GM23338 (cell line): Measurements from ENCODE around the gene NFKB2. TPM values are rescaled to one million over a fixed set of nuclear protein-coding genes. Genes with fewer than 3 reads are reported as not detected.

Experiments used
- ATAC-seq: fragments of 200-7000 bp; cut with Tn5 transposase; 3 replicates; pipeline ENCODE4 v1.9.1; 2020
- DNase-seq: peaks from one replicate; pipeline ENCODE4 v3.0.0-alpha.2; 2015; ENCODE audit warnings: low spot score
- H2AFZ ChIP-seq: fragments of 200-600 bp; sonication (generic); 2 replicates; pipeline ENCODE4 v1.8.0; 2016; ENCODE audit warnings: antibody characterized with exemption, mild to moderate bottlenecking, moderate library complexity
- H3F3A ChIP-seq: fragments of 200-600 bp; sonication (generic); replicated peaks from 2 replicates; pipeline ENCODE4 v1.8.0; 2017; ENCODE audit warnings: antibody characterized with exemption, mixed run types, low read depth
- H3K27ac ChIP-seq: fragments of 200-600 bp; sonication (generic); 2 replicates; pipeline ENCODE4 v1.6.1; 2016; ENCODE audit warnings: low read depth
- H3K27me3 ChIP-seq: fragments of 200-600 bp; sonication (generic); 2 replicates; pipeline ENCODE4 v1.8.0; 2016; ENCODE audit warnings: mild to moderate bottlenecking, mixed run types, moderate library complexity; ENCODE audit not compliant: insufficient read depth
- H3K36me3 ChIP-seq: fragments of 200-600 bp; sonication (generic); 2 replicates; pipeline ENCODE4 v1.8.0; 2016; ENCODE audit warnings: mild to moderate bottlenecking; ENCODE audit not compliant: insufficient read depth
- H3K4me1 ChIP-seq: fragments of 200-600 bp; sonication (generic); 2 replicates; pipeline ENCODE4 v1.8.0; 2016; ENCODE audit warnings: mild to moderate bottlenecking, moderate library complexity; ENCODE audit not compliant: insufficient read depth
- H3K4me2 ChIP-seq: fragments of 200-600 bp; sonication (generic); 2 replicates; pipeline ENCODE4 v1.7.1; 2017; ENCODE audit warnings: mixed run types
- H3K4me3 ChIP-seq: fragments of 200-600 bp; sonication (generic); 2 replicates; pipeline ENCODE4 v1.6.1; 2016; ENCODE audit warnings: mixed run types
- H3K79me2 ChIP-seq: fragments of 200-600 bp; sonication (generic); replicated peaks from 2 replicates; pipeline ENCODE4 v1.8.0; 2017; ENCODE audit warnings: mild to moderate bottlenecking; ENCODE audit not compliant: insufficient read depth
- H3K9me2 ChIP-seq: fragments of 200-600 bp; sonication (generic); 2 replicates; pipeline ENCODE4 v1.8.0; 2017; ENCODE audit not compliant: insufficient read depth
- H4K20me1 ChIP-seq: fragments of 200-600 bp; sonication (generic); replicated peaks from 2 replicates; pipeline ENCODE4 v1.8.0; 2017; ENCODE audit warnings: mild to moderate bottlenecking; ENCODE audit not compliant: insufficient read depth
- H3K27ac Mint-ChIP-seq: 2 replicates; pipeline ENCODE4 v1.8.0; 2020; ENCODE audit warnings: inconsistent platforms, mild to moderate bottlenecking, moderate library complexity, mixed read lengths
- H3K27me3 Mint-ChIP-seq: 3 replicates; pipeline ENCODE4 v1.8.0; 2022; ENCODE audit warnings: low read depth, mild to moderate bottlenecking, moderate library complexity, mixed read lengths, inconsistent platforms; ENCODE audit not compliant: insufficient read depth, poor library complexity
- H3K36me3 Mint-ChIP-seq: 3 replicates; pipeline ENCODE4 v1.8.0; 2021; ENCODE audit warnings: low read depth, mild to moderate bottlenecking, inconsistent platforms, moderate library complexity, mixed read lengths
- H3K4me1 Mint-ChIP-seq: 3 replicates; pipeline ENCODE4 v1.8.0; 2020; ENCODE audit warnings: mild to moderate bottlenecking, inconsistent platforms, mixed read lengths
- H3K4me3 Mint-ChIP-seq: 3 replicates; pipeline ENCODE4 v1.8.0; 2021; ENCODE audit warnings: moderate library complexity, mild to moderate bottlenecking, inconsistent platforms, mixed read lengths
- H3K9me3 Mint-ChIP-seq: 3 replicates; pipeline ENCODE4 v1.8.0; 2020; ENCODE audit warnings: moderate library complexity, mild to moderate bottlenecking, inconsistent platforms, mixed read lengths
- CREB1 ChIP-seq: fragments of 250-450 bp; sonication (Bioruptor Pico); IDR thresholded peaks from 2 replicates; pipeline ENCODE4 v1.5.0; 2020; ENCODE audit warnings: low read depth, mild to moderate bottlenecking, moderate library complexity
- EZH2phosphoT487 ChIP-seq: fragments of 200-600 bp; sonication (generic); IDR thresholded peaks from one replicate; pipeline ENCODE4 v1.8.1; 2018; ENCODE audit warnings: antibody characterized with exemption; ENCODE audit not compliant: unreplicated experiment
- NANOG ChIP-seq: IDR thresholded peaks from 2 replicates; pipeline ENCODE4 v1.6.1; 2016; ENCODE audit warnings: antibody characterized with exemption, borderline replicate concordance
- POLR2AphosphoS5 ChIP-seq: IDR thresholded peaks from 2 replicates; pipeline ENCODE4 v1.6.1; 2016; ENCODE audit warnings: antibody characterized with exemption, low read depth
- ZNF114 ChIP-seq: fragments of 250-450 bp; sonication (Bioruptor Pico); IDR thresholded peaks from 2 replicates; pipeline ENCODE4 v1.5.0; 2020; ENCODE audit warnings: mild to moderate bottlenecking, moderate library complexity
- ZNF331 ChIP-seq: fragments of 250-450 bp; sonication (Bioruptor Pico); IDR thresholded peaks from 2 replicates; pipeline ENCODE4 v1.5.0; 2020; ENCODE audit warnings: low read depth, mild to moderate bottlenecking, moderate library complexity
- polyA plus RNA-seq: library from polyadenylated mRNA; unstranded; fragments of >200 nt; fragmentation: Nextera tagmentation; extraction: Ambion mirVana; gene quantifications from 2 replicates; pipeline ENCODE4 v1.2.1, GENCODE V29; 2016
- total RNA-seq: library from RNA; depleted of rRNA; stranded (reverse); fragments of >200 nt; shearing (Covaris generic); gene quantifications from 2 replicates; pipeline ENCODE4 v1.2.3, GENCODE V29; 2014
- TF ChIP-seq, protein P1 (sequence below), 2 experiments: fragments of 200-600 bp in 1 of 2; sonication (generic) in 1 of 2; conservative IDR thresholded peaks; 2 replicates each; pipeline versions ENCODE4 v1.5.1 to v1.6.1; 2016 to 2017; ENCODE audit warnings: antibody characterized with exemption in 2 of 2, low read depth in 2 of 2, mild to moderate bottlenecking in 2 of 2, moderate library complexity in 1 of 2
- TF ChIP-seq, protein P2 (sequence below): fragments of 250-450 bp; sonication (Bioruptor Pico); IDR thresholded peaks from 2 replicates; pipeline ENCODE4 v1.5.0; 2020; ENCODE audit warnings: mild to moderate bottlenecking, moderate library complexity

NFKB2 gene
- total and polyA plus RNA-seq, 2 experiments from 2014 or later = 6.8 to 29.4 TPM

- H3K27me3 Mint-ChIP-seq = peaks cover 53% of the 10 kb centered on the region
- TF ChIP-seq CREB1 (CRISPR knock-in tag) = no peak
- TF ChIP-seq, protein P1, sequence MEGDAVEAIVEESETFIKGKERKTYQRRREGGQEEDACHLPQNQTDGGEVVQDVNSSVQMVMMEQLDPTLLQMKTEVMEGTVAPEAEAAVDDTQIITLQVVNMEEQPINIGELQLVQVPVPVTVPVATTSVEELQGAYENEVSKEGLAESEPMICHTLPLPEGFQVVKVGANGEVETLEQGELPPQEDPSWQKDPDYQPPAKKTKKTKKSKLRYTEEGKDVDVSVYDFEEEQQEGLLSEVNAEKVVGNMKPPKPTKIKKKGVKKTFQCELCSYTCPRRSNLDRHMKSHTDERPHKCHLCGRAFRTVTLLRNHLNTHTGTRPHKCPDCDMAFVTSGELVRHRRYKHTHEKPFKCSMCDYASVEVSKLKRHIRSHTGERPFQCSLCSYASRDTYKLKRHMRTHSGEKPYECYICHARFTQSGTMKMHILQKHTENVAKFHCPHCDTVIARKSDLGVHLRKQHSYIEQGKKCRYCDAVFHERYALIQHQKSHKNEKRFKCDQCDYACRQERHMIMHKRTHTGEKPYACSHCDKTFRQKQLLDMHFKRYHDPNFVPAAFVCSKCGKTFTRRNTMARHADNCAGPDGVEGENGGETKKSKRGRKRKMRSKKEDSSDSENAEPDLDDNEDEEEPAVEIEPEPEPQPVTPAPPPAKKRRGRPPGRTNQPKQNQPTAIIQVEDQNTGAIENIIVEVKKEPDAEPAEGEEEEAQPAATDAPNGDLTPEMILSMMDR (conservative IDR thresholded peaks at IDR 0.05; ENCODE audit: low read depth in 2 of 2) = no peak
- no peak for TF ChIP-seq ZNF331 (CRISPR knock-in tag)
- TF ChIP-seq EZH2phosphoT487 = no peak
- TF ChIP-seq NANOG = no peak
- no peak for TF ChIP-seq POLR2AphosphoS5
- TF ChIP-seq ZNF114 (CRISPR knock-in tag) = no peak
- TF ChIP-seq, protein P2, sequence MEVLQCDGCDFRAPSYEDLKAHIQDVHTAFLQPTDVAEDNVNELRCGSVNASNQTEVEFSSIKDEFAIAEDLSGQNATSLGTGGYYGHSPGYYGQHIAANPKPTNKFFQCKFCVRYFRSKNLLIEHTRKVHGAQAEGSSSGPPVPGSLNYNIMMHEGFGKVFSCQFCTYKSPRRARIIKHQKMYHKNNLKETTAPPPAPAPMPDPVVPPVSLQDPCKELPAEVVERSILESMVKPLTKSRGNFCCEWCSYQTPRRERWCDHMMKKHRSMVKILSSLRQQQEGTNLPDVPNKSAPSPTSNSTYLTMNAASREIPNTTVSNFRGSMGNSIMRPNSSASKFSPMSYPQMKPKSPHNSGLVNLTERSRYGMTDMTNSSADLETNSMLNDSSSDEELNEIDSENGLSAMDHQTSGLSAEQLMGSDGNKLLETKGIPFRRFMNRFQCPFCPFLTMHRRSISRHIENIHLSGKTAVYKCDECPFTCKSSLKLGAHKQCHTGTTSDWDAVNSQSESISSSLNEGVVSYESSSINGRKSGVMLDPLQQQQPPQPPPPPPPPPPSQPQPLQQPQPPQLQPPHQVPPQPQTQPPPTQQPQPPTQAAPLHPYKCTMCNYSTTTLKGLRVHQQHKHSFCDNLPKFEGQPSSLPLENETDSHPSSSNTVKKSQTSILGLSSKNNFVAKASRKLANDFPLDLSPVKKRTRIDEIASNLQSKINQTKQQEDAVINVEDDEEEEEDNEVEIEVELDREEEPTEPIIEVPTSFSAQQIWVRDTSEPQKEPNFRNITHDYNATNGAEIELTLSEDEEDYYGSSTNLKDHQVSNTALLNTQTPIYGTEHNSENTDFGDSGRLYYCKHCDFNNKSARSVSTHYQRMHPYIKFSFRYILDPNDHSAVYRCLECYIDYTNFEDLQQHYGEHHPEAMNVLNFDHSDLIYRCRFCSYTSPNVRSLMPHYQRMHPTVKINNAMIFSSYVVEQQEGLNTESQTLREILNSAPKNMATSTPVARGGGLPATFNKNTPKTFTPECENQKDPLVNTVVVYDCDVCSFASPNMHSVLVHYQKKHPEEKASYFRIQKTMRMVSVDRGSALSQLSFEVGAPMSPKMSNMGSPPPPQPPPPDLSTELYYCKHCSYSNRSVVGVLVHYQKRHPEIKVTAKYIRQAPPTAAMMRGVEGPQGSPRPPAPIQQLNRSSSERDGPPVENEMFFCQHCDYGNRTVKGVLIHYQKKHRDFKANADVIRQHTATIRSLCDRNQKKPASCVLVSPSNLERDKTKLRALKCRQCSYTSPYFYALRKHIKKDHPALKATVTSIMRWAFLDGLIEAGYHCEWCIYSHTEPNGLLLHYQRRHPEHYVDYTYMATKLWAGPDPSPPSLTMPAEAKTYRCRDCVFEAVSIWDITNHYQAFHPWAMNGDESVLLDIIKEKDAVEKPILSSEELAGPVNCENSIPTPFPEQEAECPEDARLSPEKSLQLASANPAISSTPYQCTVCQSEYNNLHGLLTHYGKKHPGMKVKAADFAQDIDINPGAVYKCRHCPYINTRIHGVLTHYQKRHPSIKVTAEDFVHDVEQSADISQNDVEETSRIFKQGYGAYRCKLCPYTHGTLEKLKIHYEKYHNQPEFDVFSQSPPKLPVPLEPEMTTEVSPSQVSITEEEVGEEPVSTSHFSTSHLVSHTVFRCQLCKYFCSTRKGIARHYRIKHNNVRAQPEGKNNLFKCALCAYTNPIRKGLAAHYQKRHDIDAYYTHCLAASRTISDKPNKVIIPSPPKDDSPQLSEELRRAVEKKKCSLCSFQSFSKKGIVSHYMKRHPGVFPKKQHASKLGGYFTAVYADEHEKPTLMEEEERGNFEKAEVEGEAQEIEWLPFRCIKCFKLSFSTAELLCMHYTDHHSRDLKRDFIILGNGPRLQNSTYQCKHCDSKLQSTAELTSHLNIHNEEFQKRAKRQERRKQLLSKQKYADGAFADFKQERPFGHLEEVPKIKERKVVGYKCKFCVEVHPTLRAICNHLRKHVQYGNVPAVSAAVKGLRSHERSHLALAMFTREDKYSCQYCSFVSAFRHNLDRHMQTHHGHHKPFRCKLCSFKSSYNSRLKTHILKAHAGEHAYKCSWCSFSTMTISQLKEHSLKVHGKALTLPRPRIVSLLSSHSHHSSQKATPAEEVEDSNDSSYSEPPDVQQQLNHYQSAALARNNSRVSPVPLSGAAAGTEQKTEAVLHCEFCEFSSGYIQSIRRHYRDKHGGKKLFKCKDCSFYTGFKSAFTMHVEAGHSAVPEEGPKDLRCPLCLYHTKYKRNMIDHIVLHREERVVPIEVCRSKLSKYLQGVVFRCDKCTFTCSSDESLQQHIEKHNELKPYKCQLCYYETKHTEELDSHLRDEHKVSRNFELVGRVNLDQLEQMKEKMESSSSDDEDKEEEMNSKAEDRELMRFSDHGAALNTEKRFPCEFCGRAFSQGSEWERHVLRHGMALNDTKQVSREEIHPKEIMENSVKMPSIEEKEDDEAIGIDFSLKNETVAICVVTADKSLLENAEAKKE (CRISPR knock-in tag) = no peak
- no peak overlapping the region; the same call in 1 of the 3 replicates for H3K4me3 Mint-ChIP-seq
- H2AFZ ChIP-seq = no peak overlapping the region
- H3K9me2 ChIP-seq = no peaks in the 10 kb centered on the region
- ATAC-seq (no peak), DNase-seq (no peak)
- no peak overlapping the region for H3K4me3 ChIP-seq
- H4K20me1 ChIP-seq = no peaks in the 10 kb centered on the region; the same call in 1 of the 2 replicates
- H3K27ac Mint-ChIP-seq = no peak overlapping the region
- no peaks in the 10 kb centered on the region for H3K36me3 ChIP-seq
- H3K27me3 ChIP-seq = peaks cover 56% of the 10 kb centered on the region
- H3K4me1 ChIP-seq = peaks cover 21% of the 10 kb centered on the region
- H3K36me3 Mint-ChIP-seq = peaks cover 4% of the 10 kb centered on the region; the same call in 2 of the 3 replicates
- no peaks in the 10 kb centered on the region; the same call in 1 of the 2 replicates for H3K79me2 ChIP-seq
- no peak overlapping the region for H3K4me2 ChIP-seq
- H3K4me1 Mint-ChIP-seq = peaks cover 26% of the 10 kb centered on the region
- H3F3A ChIP-seq = 0 out of 2 replicates have a peak, but pooled peaks cover 4% of the 10 kb centered on the region
- no peaks in the 10 kb centered on the region for H3K9me3 Mint-ChIP-seq
- H3K27ac ChIP-seq = no peak overlapping the region
Measured at GRCh38 chr10:102433619-102434046, 38.1 kb downstream of the NFKB2 start.
